HepG2 (cell line): ENCODE data around the gene ORC4. TPM values are rescaled to one million over a fixed set of nuclear protein-coding genes. Genes with fewer than 3 reads are reported as not detected.

Experiments
- ATAC-seq: fragments of 200-7000 bp; cut with Tn5 transposase; 3 replicates; pipeline ENCODE4 v1.9.1; 2020; ENCODE audit warnings: mild to moderate bottlenecking, moderate library complexity
- BruUV-seq: library from RNA; stranded (reverse); fragments of 400-500 nt; replicated peaks from 2 replicates; lab custom pipeline; 2021; lab: Mats Ljungman, UMichigan
- CTCF ChIA-PET: fragments of 300-600 bp; formaldehyde crosslinking; extraction: SDS; loops from one replicate; lab custom pipeline; 2021; ENCODE audit warnings: low total read pairs, inconsistent platforms, low intra/inter-chr PET ratio; lab: Yijun Ruan, JAX
- POLR2A ChIA-PET: fragments of 350-600 bp; sonication (Branson Sonifier 250); formaldehyde crosslinking; loops from one replicate; lab custom pipeline; 2020; ENCODE audit warnings: antibody characterized with exemption, inconsistent platforms; lab: Yijun Ruan, JAX
- DNase-seq: peaks from one replicate; pipeline ENCODE4 v3.0.0-alpha.2; 2015; ENCODE audit warnings: low spot score
- FAIRE-seq: peaks from 3 replicates; lab custom pipeline; 2011; peaks lifted over from hg19 to GRCh38; lab: Jason Lieb, UNC
- H2AFZ ChIP-seq: one replicate; pipeline ENCODE4 v1.6.1; 2011; ENCODE audit warnings: low read length, inconsistent platforms
- H3K27ac ChIP-seq: fragments of 300-600 bp; 3 replicates; pipeline ENCODE4 v1.8.0; 2011; ENCODE audit warnings: mixed run types, mild to moderate bottlenecking, mixed read lengths, low read length, inconsistent platforms; ENCODE audit not compliant: insufficient read depth; ENCODE audit errors: extremely low read length
- H3K27me3 ChIP-seq, 2 experiments: fragments of 200-600 bp in 1 of 2; 2 replicates in 1 of 2; 3 replicates in 1 of 2; pipeline versions ENCODE4 v1.6.0 to v1.8.0; 2011; ENCODE audit warnings: low read length in 2 of 2, mild to moderate bottlenecking in 2 of 2, moderate library complexity in 2 of 2, inconsistent platforms in 1 of 2; ENCODE audit not compliant: insufficient read depth in 2 of 2, control insufficient read depth in 1 of 2
- H3K36me3 ChIP-seq, 2 experiments: fragments of 200-600 bp in 1 of 2; replicated peaks in 1 of 2; 2 replicates in 1 of 2; 3 replicates in 1 of 2; pipeline versions ENCODE4 v1.5.1 to v1.8.0; 2011; ENCODE audit warnings: low read length in 2 of 2, inconsistent platforms in 1 of 2; ENCODE audit not compliant: insufficient read depth in 2 of 2, control insufficient read depth in 1 of 2
- H3K4me1 ChIP-seq: 2 replicates; pipeline ENCODE4 v1.5.1; 2012; ENCODE audit warnings: low read length, inconsistent platforms; ENCODE audit not compliant: insufficient read depth
- H3K4me2 ChIP-seq: 2 replicates; pipeline ENCODE4 v1.6.0; 2011; ENCODE audit warnings: low read depth, low read length, inconsistent platforms
- H3K4me3 ChIP-seq, 3 experiments: fragments of 200-600 bp in 1 of 3; sonication (generic), shearing (Covaris generic) in 1 of 3; replicated peaks in 1 of 3; 2 replicates each; pipeline ENCODE4 v1.5.1; 2011 to 2016; ENCODE audit warnings: low read length in 3 of 3, inconsistent platforms in 2 of 3, low read depth in 2 of 3, mild to moderate bottlenecking in 2 of 3, control low read depth in 1 of 3, mixed read lengths in 1 of 3; ENCODE audit not compliant: insufficient read depth in 1 of 3
- H3K79me2 ChIP-seq: one replicate; pipeline ENCODE4 v1.6.1; 2011; ENCODE audit warnings: low read length, inconsistent platforms; ENCODE audit not compliant: insufficient read depth
- H3K9ac ChIP-seq: 2 replicates; pipeline ENCODE4 v1.6.0; 2011; ENCODE audit warnings: mild to moderate bottlenecking, low read depth, low read length, inconsistent platforms; ENCODE audit not compliant: insufficient read depth
- H3K9me3 ChIP-seq: 2 replicates; pipeline ENCODE4 v1.5.1; 2012; ENCODE audit warnings: mild to moderate bottlenecking, low read length
- H4K20me1 ChIP-seq: 2 replicates; pipeline ENCODE4 v1.6.0; 2011; ENCODE audit warnings: inconsistent platforms, mild to moderate bottlenecking, low read length, moderate library complexity; ENCODE audit not compliant: insufficient read depth
- FOXJ3 ChIP-seq: sonication (generic); formaldehyde crosslinking; IDR thresholded peaks from 2 replicates; pipeline ENCODE4 v1.4.0; 2020; ENCODE audit warnings: missing genetic modification reagents, mild to moderate bottlenecking, borderline replicate concordance
- MYNN ChIP-seq: sonication (generic); formaldehyde crosslinking; IDR thresholded peaks from 2 replicates; pipeline ENCODE4 v1.4.0; 2020; ENCODE audit warnings: mild to moderate bottlenecking, low read depth, missing genetic modification reagents
- TEAD2 ChIP-seq: sonication (generic); formaldehyde crosslinking; IDR thresholded peaks from 2 replicates; pipeline ENCODE4 v1.9.0; 2021; ENCODE audit warnings: missing genetic modification reagents
- ZBTB3 ChIP-seq: sonication (generic); formaldehyde crosslinking; IDR thresholded peaks from 2 replicates; pipeline ENCODE4 v1.4.0; 2020; ENCODE audit warnings: low read depth, mild to moderate bottlenecking, moderate library complexity, missing genetic modification reagents, borderline replicate concordance
- ZNF552 ChIP-seq: sonication (generic); formaldehyde crosslinking; IDR thresholded peaks from 2 replicates; pipeline ENCODE4 v1.9.0; 2022; ENCODE audit warnings: missing genetic modification reagents, mild to moderate bottlenecking, borderline replicate concordance
- ZNF577 ChIP-seq: sonication (generic); formaldehyde crosslinking; IDR thresholded peaks from 2 replicates; pipeline ENCODE4 v1.4.0; 2020; ENCODE audit warnings: mild to moderate bottlenecking, low read depth, missing genetic modification reagents, borderline replicate concordance
- ZNF724P ChIP-seq: sonication (generic); formaldehyde crosslinking; IDR thresholded peaks from 2 replicates; pipeline ENCODE4 v1.8.0; 2022; ENCODE audit warnings: missing genetic modification reagents, borderline replicate concordance
- in situ Hi-C: cut with HindIII; loops from 2 replicates; pipeline ENCODE4 v1.10.0; 2017; ENCODE audit warnings: low pct_unique_long_range_greater_than_20kb; ENCODE audit not compliant: extremely low pct_ligation_motif_present
- intact Hi-C: fragments of 100-400 bp; cut with micrococcal nuclease; formaldehyde crosslinking; loops from one replicate; pipeline ENCODE4 v1.10.0; 2022; ENCODE audit not compliant: unreplicated experiment
- polyA plus RNA-seq, 8 experiments: library from polyadenylated mRNA; depleted of rRNA in 3 of 8; stranded (reverse) in 7 of 8; unstranded in 1 of 8; fragments of >200 nt; fragmentation: Illumina TruSeq in 4 of 8; extraction: Trizol in 4 of 8; gene quantifications; 2 replicates each; pipeline versions ENCODE4 v1.2.1 to v1.2.3, GENCODE V29; 2011 to 2016; ENCODE audit warnings: low read depth in 4 of 8, missing spikeins in 1 of 8, mixed read lengths in 1 of 8; ENCODE audit not compliant: insufficient read depth in 1 of 8
- total RNA-seq, 5 experiments: library from RNA; depleted of rRNA; stranded (reverse); fragments of >200 nt; fragmentation: Illumina TruSeq; extraction: Trizol; gene quantifications; 2 replicates each; pipeline ENCODE4 v1.2.3, GENCODE V29; 2016; ENCODE audit warnings: low read depth in 1 of 5
- TF ChIP-seq, protein P1 (sequence below): sonication (generic); formaldehyde crosslinking; IDR thresholded peaks from 2 replicates; pipeline ENCODE4 v1.5.0; 2020; ENCODE audit warnings: missing genetic modification reagents
- TF ChIP-seq, protein P2 (sequence below): sonication (generic); formaldehyde crosslinking; IDR thresholded peaks from 2 replicates; pipeline ENCODE4 v1.9.0; 2022; ENCODE audit warnings: low read depth, missing genetic modification reagents
- TF ChIP-seq, protein P3 (sequence below): sonication (generic); formaldehyde crosslinking; IDR thresholded peaks from 2 replicates; pipeline ENCODE4 v1.4.0; 2020; ENCODE audit warnings: missing genetic modification reagents

Gene ORC4
- total and polyA plus RNA-seq, 2 of the 13 experiments (the other 11 are each of a cell fraction or from before 2014, with no cell fraction given), result 28.6 to 84.8 TPM

DNA sequence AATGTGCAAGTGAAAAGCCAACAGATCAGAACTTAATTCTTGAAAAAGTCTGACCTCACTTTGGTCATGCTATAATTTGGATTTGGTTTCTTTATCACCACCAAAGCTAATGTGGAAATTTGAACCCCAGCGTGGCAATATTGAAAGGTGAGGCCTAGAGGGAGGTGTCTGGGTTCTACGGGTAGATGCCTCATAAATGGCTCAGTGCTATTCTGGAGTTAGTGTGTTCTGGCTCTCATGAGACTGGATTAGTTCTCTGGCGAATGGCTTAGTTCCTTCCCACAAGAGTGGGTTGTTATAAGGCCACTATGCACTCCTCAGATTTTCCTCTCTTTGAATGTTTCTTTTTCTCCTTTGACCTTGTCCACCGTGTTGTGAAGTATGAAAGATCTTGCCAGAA lies 22.3 kb downstream of the ORC4 start (continued):
- TF ChIP-seq, protein P1, sequence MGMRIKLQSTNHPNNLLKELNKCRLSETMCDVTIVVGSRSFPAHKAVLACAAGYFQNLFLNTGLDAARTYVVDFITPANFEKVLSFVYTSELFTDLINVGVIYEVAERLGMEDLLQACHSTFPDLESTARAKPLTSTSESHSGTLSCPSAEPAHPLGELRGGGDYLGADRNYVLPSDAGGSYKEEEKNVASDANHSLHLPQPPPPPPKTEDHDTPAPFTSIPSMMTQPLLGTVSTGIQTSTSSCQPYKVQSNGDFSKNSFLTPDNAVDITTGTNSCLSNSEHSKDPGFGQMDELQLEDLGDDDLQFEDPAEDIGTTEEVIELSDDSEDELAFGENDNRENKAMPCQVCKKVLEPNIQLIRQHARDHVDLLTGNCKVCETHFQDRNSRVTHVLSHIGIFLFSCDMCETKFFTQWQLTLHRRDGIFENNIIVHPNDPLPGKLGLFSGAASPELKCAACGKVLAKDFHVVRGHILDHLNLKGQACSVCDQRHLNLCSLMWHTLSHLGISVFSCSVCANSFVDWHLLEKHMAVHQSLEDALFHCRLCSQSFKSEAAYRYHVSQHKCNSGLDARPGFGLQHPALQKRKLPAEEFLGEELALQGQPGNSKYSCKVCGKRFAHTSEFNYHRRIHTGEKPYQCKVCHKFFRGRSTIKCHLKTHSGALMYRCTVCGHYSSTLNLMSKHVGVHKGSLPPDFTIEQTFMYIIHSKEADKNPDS (CRISPR knock-in tag), result no peak
- no peak for TF ChIP-seq FOXJ3 (CRISPR knock-in tag)
- TF ChIP-seq ZNF724P, result no peak
- no peak for TF ChIP-seq ZNF577 (CRISPR knock-in tag)
- TF ChIP-seq TEAD2 (CRISPR knock-in tag), result no peak
- TF ChIP-seq ZBTB3 (CRISPR knock-in tag), result no peak
- TF ChIP-seq, protein P2, sequence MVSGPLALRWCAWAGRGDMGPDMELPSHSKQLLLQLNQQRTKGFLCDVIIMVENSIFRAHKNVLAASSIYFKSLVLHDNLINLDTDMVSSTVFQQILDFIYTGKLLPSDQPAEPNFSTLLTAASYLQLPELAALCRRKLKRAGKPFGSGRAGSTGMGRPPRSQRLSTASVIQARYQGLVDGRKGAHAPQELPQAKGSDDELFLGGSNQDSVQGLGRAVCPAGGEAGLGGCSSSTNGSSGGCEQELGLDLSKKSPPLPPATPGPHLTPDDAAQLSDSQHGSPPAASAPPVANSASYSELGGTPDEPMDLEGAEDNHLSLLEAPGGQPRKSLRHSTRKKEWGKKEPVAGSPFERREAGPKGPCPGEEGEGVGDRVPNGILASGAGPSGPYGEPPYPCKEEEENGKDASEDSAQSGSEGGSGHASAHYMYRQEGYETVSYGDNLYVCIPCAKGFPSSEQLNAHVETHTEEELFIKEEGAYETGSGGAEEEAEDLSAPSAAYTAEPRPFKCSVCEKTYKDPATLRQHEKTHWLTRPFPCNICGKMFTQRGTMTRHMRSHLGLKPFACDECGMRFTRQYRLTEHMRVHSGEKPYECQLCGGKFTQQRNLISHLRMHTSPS (CRISPR knock-in tag), result no peak

DNA sequence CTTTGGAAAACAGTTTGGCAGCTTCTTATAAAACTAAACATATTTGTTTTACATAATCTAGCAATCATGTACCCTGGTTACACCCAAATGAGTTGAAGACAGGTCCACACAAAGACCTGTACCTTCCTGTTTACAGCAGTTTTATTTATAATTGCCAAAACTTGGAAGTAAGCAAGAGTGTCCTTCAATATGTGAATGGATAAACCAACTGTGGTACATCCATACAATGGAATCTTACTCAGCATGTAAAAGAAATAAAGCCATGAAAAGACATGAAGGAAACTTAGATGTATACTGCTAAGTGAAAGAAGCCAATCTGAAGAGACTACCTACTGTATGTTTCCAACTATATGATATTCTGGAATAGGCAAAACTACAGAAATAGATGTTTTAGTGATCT lies 23.7 kb downstream of the ORC4 start:
- no peak overlapping the region for H3K9ac ChIP-seq
- no peak for FAIRE-seq

More for the DNA sequence above, 23.7 kb downstream of the ORC4 start:
- ChIA-PET POLR2A (no interaction called here), CTCF (no interaction called here)
- ATAC-seq (no peak), DNase-seq (no peak)
- H3K36me3 ChIP-seq, result peaks cover 5 to 12% of the 10 kb centered on the region in 2 experiments
- intact Hi-C loops (no loop called here), in situ Hi-C loops (no loop called here)
- no peak overlapping the region for H3K4me2 ChIP-seq
- no peak overlapping the region for H3K27ac ChIP-seq
- TF ChIP-seq ZNF552, result no peak
- TF ChIP-seq, protein P3, sequence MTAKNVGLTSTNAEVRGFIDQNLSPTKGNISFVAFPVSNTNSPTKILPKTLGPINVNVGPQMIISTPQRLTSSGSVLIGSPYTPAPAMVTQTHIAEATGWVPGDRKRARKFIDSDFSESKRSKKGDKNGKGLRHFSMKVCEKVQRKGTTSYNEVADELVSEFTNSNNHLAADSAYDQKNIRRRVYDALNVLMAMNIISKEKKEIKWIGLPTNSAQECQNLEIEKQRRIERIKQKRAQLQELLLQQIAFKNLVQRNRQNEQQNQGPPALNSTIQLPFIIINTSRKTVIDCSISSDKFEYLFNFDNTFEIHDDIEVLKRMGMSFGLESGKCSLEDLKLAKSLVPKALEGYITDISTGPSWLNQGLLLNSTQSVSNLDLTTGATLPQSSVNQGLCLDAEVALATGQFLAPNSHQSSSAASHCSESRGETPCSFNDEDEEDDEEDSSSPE (CRISPR knock-in tag), result no peak
- no peak for TF ChIP-seq MYNN (CRISPR knock-in tag)
- no peak overlapping the region for H2AFZ ChIP-seq
- peaks cover 21% of the 10 kb centered on the region for H4K20me1 ChIP-seq
- peaks cover 96% of the 10 kb centered on the region for H3K79me2 ChIP-seq
- no TSS peak for BruUV-seq
- no peaks in the 10 kb centered on the region for H3K27me3 ChIP-seq
- H3K9me3 ChIP-seq, result peaks cover 3% of the 10 kb centered on the region; the same call in 1 of the 2 replicates
- H3K4me1 ChIP-seq, result 0 out of 2 replicates have a peak, but pooled peaks cover 3% of the 10 kb centered on the region
- no peak overlapping the region for H3K4me3 ChIP-seq
